Measurements from ENCODE around the gene ANKRD34C. TPM values are rescaled to one million over a fixed set of nuclear protein-coding genes. Genes with fewer than 3 reads are reported as not detected.

The ANKRD34C gene
- total RNA-seq, 1 donor: not detected

GRCh38 chr15:79322306-79322705 lies 39.8 kb downstream of the ANKRD34C start:
- Histone ChIP-seq H3K27me3 (ENCODE audit: insufficient read depth, low read length) (no peaks in the 10 kb centered on the region), H3K4me3 (ENCODE audit: low read length) (no peak overlapping the region), H3K4me1 (ENCODE audit: insufficient read depth, low read length) (no peaks in the 10 kb centered on the region), H3K9me3 (ENCODE audit: low read depth, low read length) (no peaks in the 10 kb centered on the region)

- Histone ChIP-seq H3K4me3 (ENCODE audit: low read length) (no peak overlapping the region), H3K9me3 (ENCODE audit: low read depth, low read length) (no peaks in the 10 kb centered on the region), H3K4me1 (ENCODE audit: insufficient read depth, low read length) (no peaks in the 10 kb centered on the region), H3K27me3 (ENCODE audit: insufficient read depth, low read length) (no peaks in the 10 kb centered on the region)
These were observed 40.4 kb downstream of the ANKRD34C start for GRCh38 chr15:79322945-79323344.

- H3K9me3 ChIP-seq (ENCODE audit: low read depth, low read length): no peaks in the 10 kb centered on the region
- H3K4me3 ChIP-seq (ENCODE audit: low read length): no peak overlapping the region
- no peaks in the 10 kb centered on the region for H3K27me3 ChIP-seq (ENCODE audit: insufficient read depth, low read length)
- no peaks in the 10 kb centered on the region for H3K4me1 ChIP-seq (ENCODE audit: insufficient read depth, low read length)
These were observed 46.7 kb downstream of the ANKRD34C start for GRCh38 chr15:79329171-79329611.

Other genes with a start within 250 kb of the ANKRD34C start
- not detected for gene RASGRF1, start 191.9 kb upstream of the ANKRD34C start, total RNA-seq
- 32.3 TPM for gene TMED3, start 28.4 kb downstream of the ANKRD34C start, total RNA-seq
- 0.42 TPM for gene MINAR1, start 149.6 kb downstream of the ANKRD34C start, total RNA-seq